ENCODE results near the gene TMF1.

Gene TMF1

GRCh38 chr3:69065318-69065964 lies 13.3 kb upstream of the TMF1 start:
- H3K27me3 ChIP-seq (ENCODE audit: control insufficient read depth, low read length), result no peaks in the 10 kb centered on the region
- H3K4me2 ChIP-seq (ENCODE audit: low read length), result no peak overlapping the region
- H3K36me3 ChIP-seq (ENCODE audit: control insufficient read depth, low read length), result peaks cover 55% of the 10 kb centered on the region

GRCh38 chr3:69063636-69064035 lies 11.5 kb upstream of the TMF1 start:
- H3K27ac ChIP-seq (ENCODE audit: low read depth, low read length), result no peak overlapping the region
- no peaks in the 10 kb centered on the region for H3K27me3 ChIP-seq (ENCODE audit: control insufficient read depth, low read length)
- no peaks in the 10 kb centered on the region for H3K9me3 ChIP-seq (ENCODE audit: control insufficient read depth, insufficient read depth, low read length)
- no peaks in the 10 kb centered on the region for H3K9me2 ChIP-seq (replicated peaks; ENCODE audit: control insufficient read depth, low read length)
- no peaks in the 10 kb centered on the region; the same call in 1 of the 2 replicates for H3F3A ChIP-seq (ENCODE audit: control insufficient read depth, insufficient read depth)
- H3K4me3 ChIP-seq (ENCODE audit: low read length), result no peak overlapping the region
- no peak overlapping the region for H3K4me2 ChIP-seq (ENCODE audit: low read length)
- H3K79me2 ChIP-seq (ENCODE audit: control insufficient read depth, low read length), result no peaks in the 10 kb centered on the region
- TF ChIP-seq CTCF (IDR thresholded peaks at IDR 0.05; ENCODE audit: low read depth, low read length, poor library complexity, severe bottlenecking) (no peak), EZH2phosphoT487 (IDR thresholded peaks at IDR 0.05; ENCODE audit: borderline replicate concordance, low read length) (no peak)
- no peaks in the 10 kb centered on the region for H4K20me1 ChIP-seq (ENCODE audit: control insufficient read depth, insufficient read depth, low read depth, low read length)
- peaks cover 60% of the 10 kb centered on the region for H3K36me3 ChIP-seq (ENCODE audit: control insufficient read depth, low read length)
- H3K4me1 ChIP-seq (ENCODE audit: control insufficient read depth, low read length), result peaks cover 12% of the 10 kb centered on the region

More at GRCh38 chr3:69065318-69065964, 13.3 kb upstream of the TMF1 start:
- no peaks in the 10 kb centered on the region for H3F3A ChIP-seq (ENCODE audit: control insufficient read depth, insufficient read depth)
- H3K4me1 ChIP-seq (ENCODE audit: control insufficient read depth, low read length), result no peaks in the 10 kb centered on the region
- no peaks in the 10 kb centered on the region for H4K20me1 ChIP-seq (ENCODE audit: control insufficient read depth, insufficient read depth, low read depth, low read length)
- no peaks in the 10 kb centered on the region for H3K79me2 ChIP-seq (ENCODE audit: control insufficient read depth, low read length)
- H3K9me3 ChIP-seq (ENCODE audit: control insufficient read depth, insufficient read depth, low read length), result no peaks in the 10 kb centered on the region
- H3K27ac ChIP-seq (ENCODE audit: low read depth, low read length), result no peak overlapping the region
- TF ChIP-seq EZH2phosphoT487 (IDR thresholded peaks at IDR 0.05; ENCODE audit: borderline replicate concordance, low read length) (no peak), CTCF (IDR thresholded peaks at IDR 0.05; ENCODE audit: low read depth, low read length, poor library complexity, severe bottlenecking) (no peak)
- no peaks in the 10 kb centered on the region for H3K9me2 ChIP-seq (replicated peaks; ENCODE audit: control insufficient read depth, low read length)
- no peak overlapping the region for H3K4me3 ChIP-seq (ENCODE audit: low read length)

- no peaks in the 10 kb centered on the region for H3K79me2 ChIP-seq (ENCODE audit: control insufficient read depth, low read length)
- no peaks in the 10 kb centered on the region for H3K9me3 ChIP-seq (ENCODE audit: control insufficient read depth, insufficient read depth, low read length)
- H4K20me1 ChIP-seq (ENCODE audit: control insufficient read depth, insufficient read depth, low read depth, low read length), result no peaks in the 10 kb centered on the region
- peaks cover 9% of the 10 kb centered on the region for H3F3A ChIP-seq (ENCODE audit: control insufficient read depth, insufficient read depth)
- TF ChIP-seq CTCF (IDR thresholded peaks at IDR 0.05; ENCODE audit: low read depth, low read length, poor library complexity, severe bottlenecking), result no peak
- no peaks in the 10 kb centered on the region for H3K9me2 ChIP-seq (replicated peaks; ENCODE audit: control insufficient read depth, low read length)
- H3K27me3 ChIP-seq (ENCODE audit: control insufficient read depth, low read length), result no peaks in the 10 kb centered on the region
- H3K4me3 ChIP-seq (ENCODE audit: low read length), result no peak overlapping the region
- peaks cover 89% of the 10 kb centered on the region for H3K36me3 ChIP-seq (ENCODE audit: control insufficient read depth, low read length)
- peaks cover 20% of the 10 kb centered on the region for H3K4me1 ChIP-seq (ENCODE audit: control insufficient read depth, low read length)
- H3K27ac ChIP-seq (ENCODE audit: low read depth, low read length), result no peak overlapping the region
- H3K4me2 ChIP-seq (ENCODE audit: low read length), result no peak overlapping the region
Observed at GRCh38 chr3:69059688-69060087, 7.6 kb upstream of the TMF1 start.
